ENCODE results near the gene SH3BP2.
A peak's percentile ranks its signal among the peaks of the same experiment; 100 is the strongest.

Gene SH3BP2

DNA sequence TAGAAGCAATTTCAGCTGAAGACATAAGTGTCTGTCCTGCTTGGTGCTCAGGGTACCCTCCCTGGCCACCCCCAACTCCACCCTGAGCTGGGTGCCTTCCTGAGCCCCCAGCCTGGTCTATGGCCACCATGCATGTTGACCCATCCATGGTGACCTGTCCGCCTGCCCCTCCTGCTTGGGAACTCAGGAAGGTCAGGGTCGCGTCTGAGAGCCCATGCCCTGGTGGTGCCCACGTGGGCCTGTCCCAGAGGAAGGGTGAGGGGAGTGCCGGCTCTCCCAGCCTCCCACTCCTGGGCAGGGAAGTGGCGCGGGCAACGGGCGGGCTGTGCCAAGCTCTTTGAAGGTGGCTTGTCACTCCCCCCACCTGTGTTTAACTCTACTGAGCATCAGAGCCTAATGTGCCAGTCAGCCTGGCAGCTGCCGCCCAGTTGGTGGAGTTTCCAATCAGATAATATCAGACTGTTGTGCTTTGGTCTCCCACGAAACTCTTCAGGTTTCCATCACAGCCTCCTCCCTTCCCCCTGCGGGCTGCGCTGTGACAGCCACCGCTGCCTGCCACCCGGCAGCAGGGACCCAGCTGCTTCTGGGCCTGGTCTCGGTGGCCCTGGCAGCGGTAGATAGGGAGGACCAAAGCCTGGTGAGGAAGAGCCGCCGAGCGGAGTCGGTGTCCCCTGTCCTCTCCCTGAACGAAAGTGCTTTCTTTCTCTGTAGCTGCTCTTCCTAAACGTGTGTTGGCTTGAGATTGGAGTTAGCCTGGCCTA is 4.8 kb downstream of the SH3BP2 start:
- DNase-seq (ENCODE audit: low read depth, low spot score) = no peak
- no peaks in the 10 kb centered on the region for H3K36me3 ChIP-seq (ENCODE audit: insufficient read depth, low read length)
- H3K4me3 ChIP-seq = no peak overlapping the region
- TF ChIP-seq FOXP2 (optimal IDR thresholded peaks at IDR 0.05; ENCODE audit: control extremely low read depth, extremely low read length, insufficient read depth) (no peak), POLR2AphosphoS5 (IDR thresholded peaks at IDR 0.05; ENCODE audit: borderline replicate concordance, low read depth, low read length) (no peak), EZH2 (IDR thresholded peaks at IDR 0.05) (no peak)
- no peak overlapping the region for H3K9ac ChIP-seq (ENCODE audit: insufficient read length)
- H3K27ac ChIP-seq = 0 out of 2 replicates have a peak overlapping the region, but pooled peaks have one; percentile 7
- no peaks in the 10 kb centered on the region for H3K9me3 ChIP-seq (ENCODE audit: low read depth, low read length)

DNA sequence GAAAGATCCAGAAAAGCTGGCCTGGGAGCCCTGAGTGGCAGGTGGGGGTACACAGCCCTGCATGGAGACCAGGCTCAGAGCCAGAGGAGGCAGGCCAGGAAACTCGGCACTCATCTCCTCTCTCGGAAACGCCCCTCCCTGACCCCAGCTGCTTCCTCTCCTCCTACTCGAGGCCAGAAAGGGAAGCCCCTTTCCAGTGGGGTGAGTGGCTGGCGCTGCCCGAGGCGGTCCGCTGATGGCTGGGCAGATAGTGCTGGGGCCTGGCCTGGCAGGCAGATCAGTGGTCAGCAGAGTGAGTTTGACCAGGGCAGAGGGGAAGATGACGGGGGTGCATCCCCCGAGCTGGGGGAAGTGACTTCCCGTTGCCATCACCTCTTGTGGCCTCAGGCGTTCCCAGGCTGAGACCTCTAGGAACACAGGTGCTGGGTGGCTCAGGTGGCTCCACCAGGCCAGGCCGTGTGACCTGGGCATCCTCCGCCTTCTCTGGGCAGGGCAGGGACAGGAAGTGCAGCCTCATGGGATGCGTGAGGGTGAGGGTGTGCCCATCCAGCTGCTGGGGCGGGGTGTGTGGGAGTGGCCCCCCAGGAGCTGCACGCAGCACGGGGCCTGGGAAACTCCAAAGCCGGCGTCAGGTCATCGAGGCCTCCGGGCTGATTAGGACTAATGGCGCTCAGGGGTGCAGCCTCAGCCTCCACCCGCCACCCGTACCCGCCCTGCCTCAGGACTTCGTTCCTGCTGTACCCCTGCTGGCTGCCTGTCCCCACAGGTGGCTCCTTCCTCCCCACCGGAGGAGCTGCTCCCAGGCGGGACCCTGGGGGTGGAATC is 5.7 kb downstream of the SH3BP2 start:
- H3K27ac ChIP-seq = 0 out of 2 replicates have a peak overlapping the region, but pooled peaks have one; percentile 7
- no peak overlapping the region for H3K9ac ChIP-seq (ENCODE audit: insufficient read length)
- no peak for TF ChIP-seq EZH2 (IDR thresholded peaks at IDR 0.05)
- no peak for TF ChIP-seq FOXP2 (optimal IDR thresholded peaks at IDR 0.05; ENCODE audit: control extremely low read depth, extremely low read length, insufficient read depth)
- no peak for TF ChIP-seq POLR2AphosphoS5 (IDR thresholded peaks at IDR 0.05; ENCODE audit: borderline replicate concordance, low read depth, low read length)
- no peaks in the 10 kb centered on the region for H3K9me3 ChIP-seq (ENCODE audit: low read depth, low read length)
- H3K36me3 ChIP-seq (ENCODE audit: insufficient read depth, low read length) = no peaks in the 10 kb centered on the region
- no peak overlapping the region for H3K4me3 ChIP-seq
- DNase-seq (ENCODE audit: low read depth, low spot score) = no peak

DNA sequence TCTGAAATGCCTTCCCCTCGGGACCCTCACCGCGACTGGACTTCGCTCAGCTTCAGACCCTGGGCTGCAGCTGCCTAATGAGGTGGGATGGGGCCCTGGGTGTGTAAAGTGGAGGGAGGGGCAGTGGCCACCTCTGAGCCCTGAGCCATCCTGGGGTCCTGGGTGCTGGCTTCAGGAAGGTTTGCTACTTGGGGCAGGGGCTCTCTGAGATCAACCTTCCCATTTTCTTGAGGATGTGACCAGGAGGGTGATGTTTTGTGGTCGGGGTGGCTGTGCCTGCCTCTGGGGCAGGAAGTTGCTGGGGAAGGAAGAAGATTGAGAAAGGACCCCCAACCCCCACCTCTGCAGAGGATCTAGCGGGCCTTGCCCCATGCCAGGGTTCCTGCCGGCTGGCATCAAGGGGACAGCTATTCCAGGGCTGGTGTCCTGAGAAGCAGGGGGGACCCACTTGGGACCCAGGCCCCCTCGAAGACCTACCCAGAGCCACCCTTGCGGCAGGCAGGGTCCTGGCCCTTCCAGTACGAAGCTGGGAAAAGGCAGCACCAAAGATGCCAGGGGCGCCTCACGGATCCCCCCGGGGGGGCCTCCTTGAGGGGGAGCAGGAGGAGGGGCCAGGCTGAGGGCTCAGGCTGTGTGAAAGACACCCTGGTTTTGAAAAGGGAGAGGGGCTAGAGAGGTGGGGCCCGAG is 6.5 kb downstream of the SH3BP2 start:
- DNase-seq (ENCODE audit: low read depth, low spot score) = no peak
- no peak overlapping the region for H3K27ac ChIP-seq

DNA sequence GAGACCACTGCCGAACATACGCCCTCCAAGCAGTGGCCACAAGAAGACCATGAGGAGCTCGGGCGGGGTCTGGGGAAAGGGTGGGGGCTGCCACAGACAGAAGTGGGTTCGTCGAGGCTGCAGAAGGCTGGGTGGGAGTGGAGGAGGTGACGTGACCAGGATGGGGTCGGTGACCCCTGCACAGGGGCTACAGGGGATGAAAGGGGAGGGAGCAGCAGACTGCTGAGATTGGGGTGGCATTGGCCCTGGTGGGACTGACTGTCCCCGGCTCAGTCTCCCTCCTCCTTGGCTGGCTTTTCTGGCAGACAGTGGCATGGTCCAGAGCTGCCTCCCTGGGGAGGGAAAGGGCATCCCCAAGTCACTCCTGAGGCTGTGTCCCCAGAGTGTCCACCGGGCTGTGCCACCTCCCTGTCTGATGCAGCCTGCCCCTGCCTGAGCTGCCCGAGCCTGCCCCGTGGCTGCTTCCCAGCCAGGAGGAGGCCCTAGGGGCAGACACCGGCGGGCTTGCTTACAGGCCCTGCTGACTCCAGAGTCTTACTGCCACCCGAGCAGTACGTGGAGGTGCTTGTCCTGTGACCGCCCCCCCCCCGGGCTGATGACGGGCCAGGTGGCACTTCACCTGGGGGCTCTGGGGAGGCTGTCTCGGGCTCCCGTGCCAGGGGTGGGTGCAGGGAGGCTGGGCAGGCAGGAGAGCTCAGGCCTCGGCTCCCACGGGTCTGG is 7.2 kb downstream of the SH3BP2 start:
- H3K9me3 ChIP-seq (ENCODE audit: low read depth, low read length) = no peaks in the 10 kb centered on the region
- H3K4me3 ChIP-seq = no peak overlapping the region
- H3K36me3 ChIP-seq (ENCODE audit: insufficient read depth, low read length) = no peaks in the 10 kb centered on the region
- no peak for TF ChIP-seq EZH2 (IDR thresholded peaks at IDR 0.05)
- no peak for TF ChIP-seq POLR2AphosphoS5 (IDR thresholded peaks at IDR 0.05; ENCODE audit: borderline replicate concordance, low read depth, low read length)
- TF ChIP-seq FOXP2 (optimal IDR thresholded peaks at IDR 0.05; ENCODE audit: control extremely low read depth, extremely low read length, insufficient read depth) = no peak
- DNase-seq (ENCODE audit: low read depth, low spot score) = no peak
- H3K9ac ChIP-seq (ENCODE audit: insufficient read length) = no peak overlapping the region
- H3K27ac ChIP-seq = no peak overlapping the region

More for the DNA sequence above, 6.5 kb downstream of the SH3BP2 start:
- no peaks in the 10 kb centered on the region for H3K36me3 ChIP-seq (ENCODE audit: insufficient read depth, low read length)
- H3K9ac ChIP-seq (ENCODE audit: insufficient read length) = peak overlapping the region; percentile 9
- TF ChIP-seq POLR2AphosphoS5 (IDR thresholded peaks at IDR 0.05; ENCODE audit: borderline replicate concordance, low read depth, low read length) (no peak), EZH2 (IDR thresholded peaks at IDR 0.05) (no peak), FOXP2 (optimal IDR thresholded peaks at IDR 0.05; ENCODE audit: control extremely low read depth, extremely low read length, insufficient read depth) (no peak)
- no peaks in the 10 kb centered on the region for H3K9me3 ChIP-seq (ENCODE audit: low read depth, low read length)
- no peak overlapping the region for H3K4me3 ChIP-seq

DNA sequence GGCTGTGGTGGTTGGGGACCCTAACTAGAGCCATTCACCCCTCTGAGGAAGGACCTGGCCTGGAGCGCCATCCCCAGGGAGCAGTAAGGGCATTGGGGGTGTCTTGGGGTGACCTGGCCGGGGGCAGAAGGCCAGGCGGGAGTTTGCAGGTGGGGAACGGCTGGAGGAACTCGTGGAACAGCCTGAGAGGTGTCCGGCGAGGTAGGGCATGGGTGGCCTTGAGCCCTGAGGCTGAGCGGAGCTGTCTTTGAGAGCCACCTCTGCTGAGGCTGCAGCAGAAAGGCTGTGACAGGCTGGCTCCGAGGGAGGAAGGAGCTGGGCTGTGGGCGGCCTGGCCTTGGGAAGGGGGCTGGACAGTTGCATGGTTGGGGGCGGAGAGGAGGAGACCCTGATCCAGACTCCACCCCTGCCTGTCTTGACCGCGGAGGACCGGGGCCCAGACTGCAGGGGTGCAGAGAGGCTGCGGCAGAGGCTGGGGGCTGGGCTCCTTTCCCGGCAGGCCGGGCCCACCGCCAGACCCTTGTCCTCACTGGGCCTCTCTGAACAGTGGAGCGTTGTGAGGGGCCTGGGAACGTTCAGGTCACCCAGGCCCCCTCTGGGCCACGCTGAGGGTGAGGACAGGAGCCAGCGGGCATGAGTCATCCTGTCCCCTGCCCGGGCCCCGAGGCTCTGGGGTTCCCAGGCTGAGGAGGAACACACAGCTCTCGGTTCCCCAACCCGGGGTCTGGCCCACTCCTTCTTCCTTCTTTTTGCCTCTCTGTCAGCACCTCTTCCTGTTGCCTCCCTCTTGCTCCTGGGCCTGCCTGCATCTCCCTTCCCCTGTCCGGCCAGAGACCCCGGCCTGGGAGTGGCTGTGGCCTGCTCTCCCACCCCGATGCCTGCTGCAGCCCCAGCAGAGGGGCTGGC is 8.1 kb downstream of the SH3BP2 start:
- Histone ChIP-seq H3K4me3 (no peak overlapping the region), H3K9me3 (ENCODE audit: low read depth, low read length) (no peaks in the 10 kb centered on the region), H3K36me3 (ENCODE audit: insufficient read depth, low read length) (no peaks in the 10 kb centered on the region), H3K9ac (ENCODE audit: insufficient read length) (no peak overlapping the region), H3K27ac (peak overlapping the region; percentile 60; the same call in 1 of the 2 replicates)
- TF ChIP-seq EZH2 (IDR thresholded peaks at IDR 0.05) (no peak), POLR2AphosphoS5 (IDR thresholded peaks at IDR 0.05; ENCODE audit: borderline replicate concordance, low read depth, low read length) (no peak), FOXP2 (optimal IDR thresholded peaks at IDR 0.05; ENCODE audit: control extremely low read depth, extremely low read length, insufficient read depth) (no peak)
- no peak for DNase-seq (ENCODE audit: low read depth, low spot score)

DNA sequence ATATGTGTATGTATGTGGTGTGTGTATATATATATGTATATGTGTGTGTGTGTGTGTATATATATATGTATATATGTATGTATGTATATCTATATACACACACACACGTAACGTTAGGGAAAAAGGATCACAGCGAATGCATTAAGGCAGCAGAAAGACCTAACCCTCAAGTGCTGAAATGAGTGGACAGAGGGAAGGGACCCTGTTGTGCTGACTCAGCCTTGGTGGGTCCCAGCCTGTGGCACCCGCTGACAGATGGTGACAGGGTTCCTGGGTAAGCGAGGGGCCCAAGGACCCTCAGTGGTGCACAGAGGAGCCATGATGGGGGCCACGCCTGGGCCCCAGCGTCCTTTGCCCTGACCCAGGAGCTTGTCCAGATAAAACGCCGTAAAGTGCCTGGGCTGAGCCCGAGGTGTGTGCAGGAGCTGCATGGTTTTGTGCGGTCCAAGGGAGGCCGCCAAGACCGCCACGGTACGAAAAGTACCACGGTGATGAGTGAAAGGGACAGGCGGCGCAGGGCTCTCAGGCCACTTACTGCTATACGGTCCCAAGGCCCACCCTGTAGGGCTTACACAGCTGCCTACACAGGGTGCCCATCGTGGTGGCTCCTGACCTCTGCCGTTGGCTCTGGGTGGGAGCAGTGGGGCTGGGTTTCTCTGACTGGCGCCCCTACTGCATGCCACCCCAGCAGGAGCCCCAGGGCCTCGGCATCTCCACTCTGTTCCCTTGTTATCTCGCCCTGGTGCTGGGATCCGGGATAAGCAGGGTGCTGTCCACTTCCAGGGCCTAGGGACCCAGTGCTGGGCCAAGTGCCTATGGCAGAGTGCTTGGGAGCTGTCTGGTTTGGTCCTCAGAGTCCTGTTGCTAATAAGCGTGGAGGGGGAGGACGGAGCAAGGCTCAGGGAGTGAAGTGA is 10.0 kb downstream of the SH3BP2 start:
- Histone ChIP-seq H3K9ac (ENCODE audit: insufficient read length) (no peak overlapping the region), H3K9me3 (ENCODE audit: low read depth, low read length) (no peaks in the 10 kb centered on the region), H3K36me3 (ENCODE audit: insufficient read depth, low read length) (no peaks in the 10 kb centered on the region), H3K27ac (no peak overlapping the region), H3K4me3 (no peak overlapping the region)
- TF ChIP-seq FOXP2 (optimal IDR thresholded peaks at IDR 0.05; ENCODE audit: control extremely low read depth, extremely low read length, insufficient read depth) = no peak
- TF ChIP-seq POLR2AphosphoS5 (IDR thresholded peaks at IDR 0.05; ENCODE audit: borderline replicate concordance, low read depth, low read length) = no peak
- TF ChIP-seq EZH2 (IDR thresholded peaks at IDR 0.05) = no peak
- DNase-seq (ENCODE audit: low read depth, low spot score) = no peak
